GM21786 (cell line): ENCODE measurements around the gene SLC39A9.
"Not testable (repeated sequence)": the region's sequence is repeated elsewhere in the genome, so short reads cannot be mapped to it uniquely, and the experiment has no call there.

ENCODE experiments used
- ATAC-seq: cut with Tn5 transposase; IDR thresholded peaks from one replicate; pipeline ENCODE4 v1.9.1; 2021; ENCODE audit not compliant: unreplicated experiment

The SLC39A9 gene

DNA sequence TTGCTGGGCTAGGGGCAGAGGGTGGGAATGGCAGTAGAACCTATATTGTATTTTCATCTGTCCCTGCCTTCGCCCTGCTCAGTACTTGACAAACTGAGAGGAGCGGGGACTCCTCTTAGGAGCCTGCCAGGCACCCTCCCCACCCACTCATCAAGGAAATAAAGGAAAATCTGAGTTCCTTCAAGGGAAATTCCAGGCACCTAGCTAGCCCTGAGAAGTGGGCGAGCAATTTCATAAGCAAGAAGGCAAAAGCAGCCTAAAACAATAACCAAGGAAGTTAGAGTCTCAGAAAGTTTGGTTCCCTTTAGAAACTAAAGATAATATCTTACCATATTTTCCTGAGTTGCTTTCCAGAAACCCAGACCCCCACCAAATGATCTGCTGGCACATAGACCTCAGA is 75.5 kb downstream of the SLC39A9 start:
- no peak for ATAC-seq

DNA sequence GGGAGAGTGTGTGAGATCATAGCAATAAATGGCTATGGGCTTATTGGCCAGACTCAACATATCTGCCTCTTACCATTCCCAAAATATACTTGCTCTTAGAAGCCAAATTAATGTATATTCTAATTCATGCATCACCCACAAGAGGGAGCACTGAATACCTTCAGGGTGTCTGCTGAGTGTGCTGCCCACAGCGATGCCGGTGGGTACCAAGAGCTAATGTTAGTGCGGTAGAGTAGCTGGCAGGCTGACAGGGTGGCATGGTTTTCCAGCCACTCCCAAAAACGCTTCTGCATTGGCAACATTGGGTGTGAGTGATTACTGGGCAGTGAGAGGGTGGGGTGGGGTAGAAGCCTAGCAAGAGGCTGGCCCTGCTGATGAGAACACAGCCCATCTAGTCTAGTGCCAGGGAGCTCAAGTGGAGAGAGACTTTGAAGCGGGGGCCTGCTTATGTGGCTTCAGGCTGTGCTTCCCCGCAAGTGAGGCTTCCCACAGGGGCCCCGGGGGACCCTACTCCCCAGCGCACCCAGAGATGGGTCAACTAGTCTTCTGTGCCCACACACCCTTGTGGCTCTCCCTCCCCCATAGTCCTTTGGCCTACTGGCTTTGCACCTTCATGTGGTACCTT is 76.8 kb downstream of the SLC39A9 start:
- no peak for ATAC-seq

DNA sequence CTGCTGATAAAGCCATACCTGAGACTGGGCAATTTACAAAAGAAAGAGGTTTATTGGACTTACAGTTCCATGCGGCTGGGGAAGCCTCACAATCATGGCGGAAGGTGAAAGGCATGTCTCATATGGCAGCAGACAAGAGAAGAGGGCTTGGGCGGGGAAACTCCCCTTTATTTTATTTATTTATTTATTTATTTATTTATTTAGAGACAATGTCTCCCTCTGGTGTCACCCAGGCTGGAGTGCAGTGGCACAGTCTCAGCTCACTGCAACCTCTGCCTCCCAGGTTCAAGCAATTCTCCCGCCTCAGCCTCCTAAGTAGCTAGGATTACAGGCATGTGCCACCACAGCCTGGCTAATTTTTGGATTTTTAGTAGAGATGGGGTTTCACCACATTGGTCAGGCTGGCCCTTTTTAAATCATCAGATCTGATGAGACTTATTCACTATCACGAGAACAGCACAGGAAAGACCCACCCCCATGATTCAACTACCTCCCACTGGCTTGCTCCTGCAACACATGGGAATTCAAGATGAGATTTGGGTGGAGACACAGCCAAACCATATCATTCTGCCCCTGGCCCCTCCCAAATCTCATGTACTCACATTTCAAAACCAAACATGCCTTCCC is 78.4 kb downstream of the SLC39A9 start:
- not testable (repeated sequence) for ATAC-seq

DNA sequence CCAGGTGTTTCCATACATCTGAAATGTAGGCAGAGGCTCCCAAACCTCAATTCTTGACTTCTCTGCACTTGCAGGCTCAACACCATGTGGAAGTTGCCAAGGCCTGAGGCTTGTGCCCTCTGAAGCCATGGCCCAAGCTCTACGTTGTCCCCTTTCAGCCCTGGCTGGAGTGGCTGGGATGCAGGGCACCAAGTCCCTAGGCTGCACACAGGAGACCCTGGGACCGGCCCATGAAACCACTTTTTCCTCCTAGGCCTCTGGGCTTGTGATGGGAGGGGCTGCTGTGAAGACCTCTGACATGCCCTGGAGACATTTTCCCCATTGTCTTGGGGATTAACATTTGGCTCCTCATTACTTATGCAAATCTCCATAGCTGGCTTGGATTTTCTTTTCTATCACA is 79.6 kb downstream of the SLC39A9 start:
- not testable (repeated sequence) for ATAC-seq

DNA sequence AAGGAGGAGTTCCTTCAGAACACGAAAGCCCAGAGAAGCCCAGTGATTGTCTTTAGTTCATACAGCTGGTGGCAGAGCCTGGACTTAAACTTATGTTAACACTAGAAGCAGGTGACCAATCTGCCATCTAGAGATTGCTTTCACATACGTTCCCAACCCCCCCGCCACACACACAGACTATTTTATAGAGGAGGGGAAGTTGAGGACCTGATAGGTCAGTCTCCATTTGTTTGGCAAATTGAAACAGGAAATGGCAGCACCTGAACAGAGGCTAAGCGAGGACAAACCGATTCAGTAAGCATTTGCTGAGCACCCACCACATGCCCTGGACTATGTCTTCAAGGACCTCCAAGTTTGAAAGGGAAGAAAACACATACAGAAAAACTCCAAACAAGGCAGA is 81.2 kb downstream of the SLC39A9 start:
- ATAC-seq = no peak

GRCh38 chr14:69480136-69480535 is 81.6 kb downstream of the SLC39A9 start:
- no peak for ATAC-seq

DNA sequence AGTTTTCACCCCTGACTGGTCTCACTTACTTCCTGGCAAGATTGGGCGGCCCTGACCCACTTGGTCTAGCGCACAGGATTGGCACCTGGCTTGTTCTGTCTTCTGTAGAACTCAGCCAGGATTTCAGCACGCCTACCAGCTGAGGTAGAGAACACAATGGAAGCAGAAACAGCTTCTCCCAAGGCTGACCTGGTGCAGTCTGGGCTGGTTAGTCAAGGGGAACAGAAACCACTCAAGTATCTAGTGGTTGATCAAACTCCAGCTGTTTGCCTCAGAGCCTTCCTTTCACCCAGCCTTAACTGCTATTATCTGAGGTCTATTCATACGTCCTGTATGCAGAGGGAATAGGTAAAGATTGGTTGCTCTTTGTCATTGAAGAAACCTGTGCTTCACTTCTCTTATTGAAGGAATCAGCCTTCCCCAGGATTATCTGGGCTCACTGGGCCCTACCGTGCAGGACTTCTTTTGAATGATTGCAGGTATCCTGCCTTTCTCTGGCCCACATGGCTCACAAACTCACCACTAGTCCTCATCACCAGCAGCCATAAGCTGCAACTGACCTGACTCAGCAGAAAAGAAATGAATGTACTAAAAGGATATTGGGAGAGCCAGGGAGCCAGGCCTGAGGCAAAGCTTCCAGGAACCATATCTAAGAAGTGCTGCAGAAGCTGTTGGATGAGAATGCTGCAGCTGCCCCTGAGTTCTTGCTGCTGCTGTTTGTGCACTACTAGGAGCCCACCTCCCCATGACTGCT is 83.5 kb downstream of the SLC39A9 start:
- peak; percentile 96 for ATAC-seq

DNA sequence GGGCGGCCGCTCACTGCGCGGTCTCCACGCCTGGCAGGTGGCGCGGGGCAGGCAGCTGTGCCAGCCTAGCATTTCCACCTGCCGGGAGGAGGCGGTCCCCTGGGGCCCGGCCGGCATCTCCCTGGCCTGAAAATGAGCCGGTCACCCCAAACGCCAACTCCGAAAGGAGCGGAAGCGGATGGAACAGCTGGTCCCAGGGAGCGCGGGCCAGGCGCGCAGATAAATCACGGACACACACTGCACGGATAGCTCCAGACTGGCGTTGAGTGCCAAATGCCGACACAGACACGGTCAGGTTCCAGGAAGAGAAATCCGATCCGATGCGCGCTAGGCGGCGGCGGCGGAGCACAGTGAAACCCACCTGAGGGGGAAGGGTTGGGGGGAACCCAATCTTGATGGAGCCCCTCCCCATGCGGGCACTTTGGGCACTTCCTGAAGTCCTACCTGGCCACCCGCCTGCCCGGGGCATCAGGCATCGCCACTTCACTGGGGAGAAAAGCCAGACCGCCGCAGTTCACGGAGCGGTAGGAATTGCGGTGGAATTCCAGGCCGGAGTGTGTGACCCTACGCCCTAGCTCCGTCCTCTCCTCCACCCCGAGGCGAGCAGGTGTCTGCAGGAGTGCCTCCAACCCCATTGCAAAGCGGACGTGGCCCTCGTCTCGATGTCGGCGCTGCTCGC is 85.4 kb downstream of the SLC39A9 start:
- no peak for ATAC-seq

DNA sequence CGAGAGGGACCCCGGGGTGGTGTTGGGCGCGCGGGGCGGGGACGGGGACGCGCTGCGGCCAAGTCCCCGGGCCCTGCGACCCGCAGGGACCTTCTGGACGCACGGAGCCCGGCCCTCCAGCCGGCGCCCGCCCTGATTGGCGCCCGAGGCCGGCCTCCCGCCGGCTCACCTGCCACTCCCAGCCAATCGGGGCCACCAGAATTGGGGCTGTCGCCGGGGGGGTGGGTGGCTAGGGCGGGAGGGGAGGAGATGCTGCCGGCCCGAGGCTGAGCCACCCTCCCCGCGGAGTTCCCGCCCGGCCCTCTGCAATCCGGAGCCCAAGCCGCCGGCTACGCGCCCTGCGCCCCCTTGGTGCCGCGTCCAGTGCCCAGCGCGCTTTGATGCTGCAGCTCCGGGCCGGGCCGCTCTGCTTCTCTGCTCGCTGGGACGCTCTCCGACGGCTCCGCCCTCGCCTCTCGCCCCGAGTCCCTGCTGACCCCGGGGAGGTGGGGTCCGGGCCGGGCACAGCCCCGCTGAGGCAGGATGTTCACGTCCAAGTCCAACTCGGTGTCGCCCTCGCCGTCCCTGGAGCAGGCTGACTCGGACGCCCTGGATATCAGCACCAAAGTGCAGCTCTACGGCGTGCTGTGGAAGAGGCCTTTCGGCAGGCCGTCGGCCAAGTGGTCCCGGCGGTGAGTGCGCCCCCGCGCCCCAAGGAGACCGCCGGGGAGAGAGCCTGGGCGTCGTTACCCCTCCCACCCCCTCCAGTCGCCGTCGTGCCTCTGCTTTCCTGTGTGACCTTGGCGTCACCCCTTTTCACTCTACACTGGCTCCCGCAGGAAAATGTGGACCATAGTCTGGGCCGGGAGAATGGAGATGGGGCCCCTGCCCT is 86.2 kb downstream of the SLC39A9 start, which contains the start of gene PLEKHD1:
TSS of gene PLEKHD1 (plus strand) at position 285 of the 871 bp plus-strand sequence. CDS start at position 523, 238 bp downstream.
- no peak for ATAC-seq

- ATAC-seq = no peak
Observed at GRCh38 chr14:69485315-69485660, 86.8 kb downstream of the SLC39A9 start.

DNA sequence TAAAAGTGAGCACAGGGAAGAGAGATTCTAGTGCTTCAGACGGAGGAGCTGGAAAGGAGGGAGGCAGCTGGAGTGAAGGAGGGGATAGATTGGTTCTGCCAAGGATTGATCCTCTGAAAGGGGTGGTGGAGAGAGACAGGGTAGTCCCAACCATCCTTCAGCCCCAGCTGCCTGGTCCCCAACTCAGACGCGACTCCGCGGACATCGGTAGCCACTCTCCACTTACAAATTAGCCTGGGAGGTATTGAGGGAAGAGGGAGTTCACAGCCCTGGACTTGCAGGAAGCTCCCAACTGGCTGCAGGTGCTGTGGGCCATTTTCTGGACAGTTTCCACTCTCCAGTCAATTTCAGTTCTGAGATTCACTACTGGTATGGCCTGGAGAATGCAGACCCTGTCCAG is 87.2 kb downstream of the SLC39A9 start:
- ATAC-seq = no peak

DNA sequence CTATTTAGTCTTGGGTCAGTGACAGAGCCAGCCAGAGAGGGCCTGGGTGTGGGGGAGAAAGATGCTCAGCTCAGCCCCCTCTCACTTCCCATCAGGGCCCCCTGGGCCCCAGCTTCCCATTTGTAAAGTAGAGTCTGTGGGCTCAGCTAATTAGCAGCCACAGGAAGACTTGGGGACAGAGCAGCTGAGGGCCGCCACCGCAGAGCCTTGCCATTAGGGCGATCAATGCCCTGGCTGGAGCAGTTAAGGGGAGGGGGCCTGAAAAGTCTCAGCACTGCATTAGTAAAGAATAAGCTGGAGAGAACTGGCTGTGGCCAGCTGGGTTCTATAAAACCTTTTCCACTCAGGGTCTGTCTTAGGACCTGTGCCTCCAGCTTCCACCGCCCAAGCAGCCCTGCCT is 88.7 kb downstream of the SLC39A9 start:
- ATAC-seq = no peak

DNA sequence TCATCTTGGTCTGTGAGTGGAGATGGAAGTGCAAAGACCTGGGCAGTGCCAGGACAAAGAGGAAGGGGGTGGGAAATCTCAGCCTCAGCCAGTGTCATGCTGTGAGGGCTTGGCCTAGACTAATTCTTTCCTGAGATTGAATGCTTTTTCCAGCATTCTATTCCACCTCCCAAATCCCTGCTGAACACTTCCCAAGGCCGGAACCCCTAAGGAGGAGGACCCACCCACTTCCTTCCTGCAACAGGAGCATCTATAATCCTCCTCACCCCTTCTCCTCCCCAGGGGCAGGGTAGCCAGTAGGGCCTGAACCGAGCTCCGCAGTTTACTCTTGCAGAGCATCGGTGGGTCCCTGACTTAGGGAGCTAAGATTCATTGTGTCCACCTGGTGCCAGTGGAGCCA is 89.3 kb downstream of the SLC39A9 start:
- no peak for ATAC-seq

GRCh38 chr14:69489495-69489894 is 91.0 kb downstream of the SLC39A9 start:
- ATAC-seq = no peak

GRCh38 chr14:69490219-69490918 is 91.9 kb downstream of the SLC39A9 start:
- no peak for ATAC-seq

- no peak for ATAC-seq
Observed at GRCh38 chr14:69491193-69491592, 92.7 kb downstream of the SLC39A9 start.

- no peak for ATAC-seq
Observed at GRCh38 chr14:69493038-69493437, 94.5 kb downstream of the SLC39A9 start.

DNA sequence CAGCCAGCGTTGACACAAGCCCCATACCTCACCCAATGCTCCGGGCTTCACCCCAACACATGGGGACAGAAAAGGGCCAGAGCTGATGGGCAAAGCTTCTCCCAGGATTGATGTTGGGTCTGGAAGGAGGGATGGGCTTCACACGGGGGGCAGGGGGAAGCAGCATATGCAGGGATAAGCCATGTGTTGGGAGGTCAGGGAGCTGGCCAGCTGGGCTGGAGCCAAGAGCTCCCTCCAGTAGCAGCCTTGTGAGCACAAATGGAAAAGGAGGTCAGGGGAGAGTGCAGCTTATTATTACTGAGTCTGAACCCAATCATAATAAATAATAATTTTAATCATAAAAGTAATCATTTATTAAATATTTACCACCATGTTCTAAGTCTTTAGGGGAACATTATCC is 95.3 kb downstream of the SLC39A9 start:
- ATAC-seq = no peak

DNA sequence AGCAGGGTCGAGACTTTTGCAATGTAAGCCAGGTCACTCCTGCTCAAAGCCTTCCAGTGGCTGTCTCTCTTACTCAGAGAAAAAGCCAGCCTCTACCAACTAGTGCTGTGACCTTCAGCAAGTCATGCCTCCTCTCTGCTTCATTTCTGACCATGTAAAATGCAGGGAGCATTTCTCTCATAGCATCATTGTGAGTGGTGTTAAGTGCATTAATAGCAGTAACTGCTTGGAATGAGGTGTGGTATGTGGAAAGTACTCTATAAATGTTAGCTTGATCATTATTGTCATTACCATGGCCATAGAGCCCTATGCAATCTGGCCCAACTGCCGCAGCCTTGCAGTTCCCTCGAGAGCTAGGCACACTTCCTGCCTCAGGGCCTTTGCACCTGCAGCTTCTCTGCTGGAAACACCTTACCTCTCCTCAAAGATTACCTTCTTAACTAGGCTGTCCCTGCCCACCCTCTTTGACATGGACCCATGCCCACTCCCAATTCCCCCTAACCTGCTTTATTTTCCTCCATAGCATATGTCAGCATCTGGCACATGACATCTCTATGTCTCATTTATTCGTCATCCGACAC is 96.9 kb downstream of the SLC39A9 start:
- ATAC-seq = no peak

DNA sequence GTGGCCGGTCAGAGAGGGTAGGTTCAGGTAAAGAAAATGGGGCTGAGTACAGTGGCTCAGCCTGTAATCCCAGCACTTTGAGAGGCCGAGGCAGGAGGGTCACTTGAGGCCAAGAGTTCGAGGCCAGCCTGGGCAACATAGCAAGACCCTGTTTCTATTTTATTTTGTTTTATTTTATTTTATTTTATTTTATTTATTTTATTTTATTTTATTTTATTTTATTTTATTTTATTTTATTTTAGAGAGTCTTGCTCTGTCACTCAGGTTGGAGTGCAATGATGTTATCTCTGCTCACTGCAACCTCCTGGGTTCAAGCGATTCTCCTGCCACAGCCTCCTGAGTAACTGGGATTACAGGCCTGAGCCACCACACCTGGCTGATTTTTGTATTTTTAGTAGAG is 99.4 kb downstream of the SLC39A9 start:
- not testable (repeated sequence) for ATAC-seq
